Measurements from ENCODE around the gene UXS1.
A peak's percentile ranks its signal among the peaks of the same experiment; 100 is the strongest.
"Not testable (repeated sequence)": the region's sequence is repeated elsewhere in the genome, so short reads cannot be mapped to it uniquely, and the experiment has no call there.

Gene UXS1

GRCh38 chr2:106193977-106194778 lies at the start of gene UXS1:
TSS of gene UXS1 (minus strand) at chr2:106194301. CDS start at chr2:106194241, 60 bp downstream.
- peak; percentile 94 to 98 for DNase-seq (ENCODE audit: low read depth in 2 of 2, low spot score in 1 of 2)

DNA sequence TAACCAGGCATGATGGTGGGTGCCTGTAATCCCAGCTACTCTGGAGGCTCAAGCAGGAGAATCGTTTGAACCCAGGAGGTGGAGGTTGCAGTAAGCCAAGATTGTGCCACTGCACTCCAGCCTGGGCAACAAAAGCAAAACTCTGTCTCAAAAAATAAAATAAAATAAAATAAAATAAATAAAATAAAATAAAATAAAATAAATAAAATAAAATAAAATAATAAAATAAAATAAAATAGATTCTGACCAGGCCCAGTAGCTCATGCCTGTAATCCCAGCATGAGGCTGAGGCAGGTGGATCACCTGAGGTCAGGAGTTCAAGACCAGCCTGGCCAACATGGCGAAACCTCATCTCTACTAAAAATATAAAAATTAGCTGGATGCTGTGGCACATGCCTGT lies 45.4 kb upstream of the UXS1 start:
- DNase-seq (ENCODE audit: low read depth in 2 of 2, low spot score in 1 of 2) = not testable (repeated sequence)

DNA sequence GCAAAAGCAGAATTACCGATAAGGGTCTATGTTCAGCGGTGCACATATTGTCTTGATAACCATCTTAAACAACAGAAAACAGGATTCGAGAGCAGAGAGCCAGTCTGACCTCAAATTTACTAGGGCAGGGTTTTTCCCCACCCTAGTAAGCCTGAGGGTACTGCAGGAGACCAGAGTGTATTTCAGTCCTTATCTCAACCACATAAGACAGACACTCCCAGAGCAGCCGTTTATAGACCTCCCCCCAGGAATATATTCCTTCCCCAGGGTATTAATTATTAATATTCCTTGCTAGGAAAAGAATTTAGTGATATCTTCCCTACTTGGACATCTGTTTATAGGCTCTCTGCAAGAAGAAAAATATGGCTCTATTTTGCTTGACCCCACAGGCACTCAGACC lies 41.3 kb upstream of the UXS1 start:
- DNase-seq (ENCODE audit: low read depth in 2 of 2, low spot score in 1 of 2) = not testable (repeated sequence)

GRCh38 chr2:106233350-106233706 lies 39.2 kb upstream of the UXS1 start:
- no peak for DNase-seq (ENCODE audit: low read depth in 2 of 2, low spot score in 1 of 2)

- DNase-seq (ENCODE audit: low read depth in 2 of 2, low spot score in 1 of 2) = no peak
Observed at GRCh38 chr2:106232638-106233349, 38.7 kb upstream of the UXS1 start.

DNA sequence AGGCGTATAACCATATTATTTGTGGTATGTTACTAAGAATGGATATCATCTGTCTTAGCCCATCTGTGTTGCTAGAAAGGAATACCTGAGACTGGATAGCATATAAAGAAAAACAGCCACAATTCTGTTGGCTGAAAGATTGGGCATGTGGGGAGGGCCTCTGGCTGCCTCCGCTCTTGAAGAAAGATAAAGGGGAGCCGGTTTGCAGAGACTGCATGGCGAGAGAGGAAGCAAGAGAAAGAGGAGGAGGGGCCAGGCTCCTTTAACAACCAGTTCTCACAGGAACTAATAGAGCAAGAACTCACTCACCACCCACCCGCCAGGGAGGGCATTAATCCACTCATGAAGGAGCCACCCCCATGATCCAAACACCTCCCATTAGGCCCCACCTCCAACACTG lies 29.2 kb upstream of the UXS1 start:
- DNase-seq (ENCODE audit: low read depth in 2 of 2, low spot score in 1 of 2) = no peak

DNA sequence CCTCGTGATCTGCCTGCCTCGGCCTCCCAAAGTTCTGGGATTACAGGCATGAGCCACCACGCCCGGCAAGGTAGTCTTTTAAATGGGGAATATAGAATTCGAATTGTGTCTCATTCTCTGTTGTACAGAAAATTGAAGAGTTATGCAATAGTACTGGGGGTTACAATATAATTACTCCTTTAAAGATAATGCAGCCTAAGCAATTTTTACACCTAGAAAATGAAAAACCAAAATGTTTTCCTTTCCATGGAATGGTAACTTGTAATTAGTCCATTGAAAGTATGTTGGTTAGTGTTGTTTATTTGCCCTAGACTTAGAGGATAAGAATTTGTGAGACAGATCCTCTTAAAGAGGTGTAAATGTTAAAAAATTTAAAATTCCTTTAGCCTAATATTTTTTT lies 28.0 kb upstream of the UXS1 start:
- DNase-seq (ENCODE audit: low read depth in 2 of 2, low spot score in 1 of 2) = not testable (repeated sequence)

DNA sequence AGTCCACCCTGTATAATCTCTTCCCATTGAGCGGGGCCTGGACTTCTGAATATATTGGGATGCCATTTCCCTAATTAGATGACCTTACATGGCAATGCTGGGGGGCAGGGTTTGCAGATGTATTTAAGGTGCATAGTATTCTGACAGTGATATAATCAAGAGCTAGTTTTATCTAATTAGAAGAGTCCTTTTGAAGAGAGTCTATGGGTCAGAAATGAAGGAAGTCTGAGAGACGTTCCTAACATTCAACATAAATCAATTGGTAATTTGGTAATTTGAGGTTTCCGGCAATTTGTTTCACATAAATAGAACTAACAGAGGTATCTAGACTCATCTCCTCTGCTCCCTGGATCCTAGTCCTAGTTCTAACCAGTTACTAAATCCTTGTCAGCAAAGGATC lies 25.7 kb upstream of the UXS1 start:
- DNase-seq (ENCODE audit: low read depth in 2 of 2, low spot score in 1 of 2) = no peak

- not testable (repeated sequence) for DNase-seq (ENCODE audit: low read depth in 2 of 2, low spot score in 1 of 2)
Observed at GRCh38 chr2:106219157-106219556, 25.1 kb upstream of the UXS1 start.

DNA sequence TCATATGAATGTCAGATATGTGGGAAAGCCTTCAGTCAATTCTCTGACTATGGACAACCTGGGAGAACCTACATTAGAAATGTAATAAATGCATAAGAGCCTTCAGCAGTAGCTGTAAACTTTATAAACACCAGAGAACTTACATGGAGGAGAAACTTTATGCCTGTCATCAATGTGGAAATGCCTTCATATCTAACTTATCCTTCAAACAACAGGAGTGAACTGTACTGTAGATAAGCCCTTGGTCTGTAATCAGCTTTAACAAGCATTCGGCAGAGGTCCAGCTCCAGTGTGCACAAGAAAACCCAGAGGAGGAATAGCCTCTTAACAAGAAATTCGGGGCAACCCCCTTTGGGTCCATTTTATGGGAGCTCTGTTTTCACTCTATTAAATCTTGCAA lies 14.8 kb upstream of the UXS1 start:
- no peak for DNase-seq (ENCODE audit: low read depth in 2 of 2, low spot score in 1 of 2)

GRCh38 chr2:106208399-106208798 lies 14.3 kb upstream of the UXS1 start:
- no peak for DNase-seq (ENCODE audit: low read depth in 2 of 2, low spot score in 1 of 2)

DNA sequence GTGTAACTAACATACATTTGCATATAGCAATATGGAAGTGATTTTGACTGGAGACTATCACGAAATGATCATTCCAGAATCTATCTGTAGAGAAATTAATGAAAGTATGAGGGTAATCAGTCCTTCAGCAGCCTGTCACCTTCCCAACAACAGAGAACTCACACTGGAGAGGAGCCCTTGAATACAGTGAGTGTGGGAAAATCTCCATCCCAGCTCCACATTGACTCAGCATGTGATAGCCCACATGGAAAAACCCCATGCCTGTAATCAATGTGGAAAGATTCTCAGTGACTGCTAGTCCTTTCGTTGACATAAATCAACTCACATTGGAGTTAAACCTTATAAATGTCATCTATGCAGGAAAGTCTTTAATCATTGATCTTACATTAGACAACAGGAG lies 13.1 kb upstream of the UXS1 start:
- no peak for DNase-seq (ENCODE audit: low read depth in 2 of 2, low spot score in 1 of 2)

DNA sequence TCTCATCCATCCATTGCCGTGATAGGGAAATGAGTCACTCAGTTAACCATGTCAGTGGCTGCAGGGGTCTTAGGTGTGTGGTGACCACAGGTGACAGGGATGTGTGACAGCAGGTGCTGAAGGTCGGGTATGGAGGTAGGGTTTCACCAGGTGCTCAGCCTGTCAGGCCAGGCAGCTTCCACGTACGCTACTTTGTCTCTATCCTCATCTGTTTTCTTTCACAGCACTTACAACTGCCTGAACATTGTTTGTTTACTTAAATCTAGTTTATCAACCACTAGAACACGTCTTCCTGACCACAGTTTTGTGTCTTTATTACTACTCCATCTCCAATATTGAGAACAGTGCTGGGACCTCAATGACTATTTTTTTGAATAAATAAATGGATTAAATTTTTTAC lies 11.4 kb upstream of the UXS1 start:
- no peak for DNase-seq (ENCODE audit: low read depth in 2 of 2, low spot score in 1 of 2)

DNA sequence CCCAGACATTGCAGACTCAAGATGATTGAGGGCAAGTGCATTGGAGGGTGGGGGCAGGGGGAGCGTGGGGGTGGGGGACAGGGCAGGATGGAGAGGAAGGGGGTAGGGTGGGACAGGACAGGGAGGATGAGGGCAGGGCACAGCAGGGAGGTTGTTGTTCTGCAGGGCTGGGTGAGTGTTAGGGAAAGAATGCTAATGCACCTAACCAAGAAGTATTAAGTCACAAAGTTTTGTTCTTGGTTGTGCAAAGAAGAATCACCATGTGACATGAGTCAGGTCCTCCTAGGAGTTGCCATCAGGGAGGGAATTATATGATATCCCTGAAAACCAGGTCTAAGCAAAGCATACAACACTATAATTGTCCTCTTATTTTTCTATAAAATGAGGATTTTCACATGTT lies 10.4 kb upstream of the UXS1 start:
- DNase-seq (ENCODE audit: low read depth in 2 of 2, low spot score in 1 of 2) = not testable (repeated sequence)

DNA sequence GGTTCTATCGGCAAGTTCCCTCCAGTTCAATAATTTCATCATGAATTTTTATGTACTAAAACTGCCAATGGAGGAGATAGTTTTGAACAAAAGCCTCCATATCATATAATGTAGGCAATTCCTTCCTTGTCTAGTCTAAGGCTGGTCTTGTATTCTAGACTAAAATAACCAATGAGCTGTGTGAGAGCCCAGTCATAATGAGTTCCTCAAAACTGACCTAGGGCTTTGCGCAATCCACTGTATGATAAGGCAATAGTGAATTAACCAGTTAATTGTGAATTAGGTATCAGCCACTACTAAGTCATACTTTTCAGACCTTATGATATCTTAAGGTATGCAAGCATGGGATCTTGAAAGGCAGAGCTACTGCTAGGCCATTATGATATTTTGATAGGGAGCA lies 7.6 kb upstream of the UXS1 start:
- DNase-seq (ENCODE audit: low read depth in 2 of 2, low spot score in 1 of 2) = no peak

DNA sequence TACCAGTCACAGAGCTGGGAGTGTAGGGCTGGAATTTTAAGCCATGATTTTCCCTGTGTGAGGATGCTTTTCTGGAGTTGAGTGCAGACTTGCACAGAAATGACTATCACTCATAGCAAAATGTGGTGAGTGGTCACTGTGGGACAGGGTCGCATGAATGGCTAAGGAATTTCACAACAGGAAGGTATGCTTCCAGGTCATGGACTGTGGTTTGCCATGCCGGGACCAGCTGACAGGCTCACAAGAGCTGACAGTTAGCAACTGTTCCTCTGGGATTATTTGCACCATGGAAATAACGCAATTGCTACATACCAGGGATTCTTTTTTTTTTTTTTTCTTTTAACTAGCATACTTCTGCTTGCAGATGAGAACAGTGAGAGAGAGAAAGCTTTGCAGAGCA lies 3.8 kb upstream of the UXS1 start:
- DNase-seq (ENCODE audit: low read depth in 2 of 2, low spot score in 1 of 2) = no peak

DNA sequence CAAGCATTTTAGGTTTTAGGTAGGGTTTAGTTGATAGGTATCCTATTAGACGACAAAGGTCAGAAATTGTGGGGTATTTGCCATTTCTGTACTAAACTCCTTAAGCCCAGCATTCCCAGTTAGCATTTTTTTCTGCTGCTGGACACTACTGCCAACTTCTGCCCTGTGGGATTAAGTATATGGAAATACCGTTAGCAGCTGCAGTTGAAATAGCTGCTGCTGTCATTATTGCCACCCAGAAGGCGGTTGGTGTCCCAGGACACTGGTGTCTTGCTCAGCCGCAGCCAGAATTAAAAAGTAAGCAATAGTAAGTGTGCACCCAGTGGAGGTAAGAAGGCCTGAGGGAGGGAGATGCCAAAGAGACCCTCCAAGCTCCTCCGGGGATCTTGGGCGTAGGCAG lies 1.9 kb upstream of the UXS1 start:
- DNase-seq (ENCODE audit: low read depth in 2 of 2, low spot score in 1 of 2) = no peak

DNA sequence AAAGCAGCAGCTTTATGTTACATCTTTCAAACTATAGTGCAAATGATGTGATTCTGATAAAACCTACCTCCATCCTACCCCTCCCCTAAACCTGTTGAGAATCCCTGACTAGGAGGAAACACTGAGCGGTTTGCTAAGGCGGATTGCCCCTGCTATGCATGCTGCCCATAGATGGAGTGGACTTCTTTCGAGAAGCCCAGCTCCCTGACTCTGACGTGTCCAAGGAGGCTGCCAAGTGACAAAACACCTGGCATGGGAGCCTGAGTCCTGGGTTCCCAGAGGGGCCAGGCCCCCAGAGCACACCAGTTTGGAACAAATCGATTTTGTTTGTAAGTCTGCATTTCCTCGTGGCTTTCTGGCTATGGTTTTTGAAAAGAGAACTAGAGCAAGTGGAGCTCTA lies 1.4 kb upstream of the UXS1 start:
- DNase-seq (ENCODE audit: low read depth in 2 of 2, low spot score in 1 of 2) = no peak

DNA sequence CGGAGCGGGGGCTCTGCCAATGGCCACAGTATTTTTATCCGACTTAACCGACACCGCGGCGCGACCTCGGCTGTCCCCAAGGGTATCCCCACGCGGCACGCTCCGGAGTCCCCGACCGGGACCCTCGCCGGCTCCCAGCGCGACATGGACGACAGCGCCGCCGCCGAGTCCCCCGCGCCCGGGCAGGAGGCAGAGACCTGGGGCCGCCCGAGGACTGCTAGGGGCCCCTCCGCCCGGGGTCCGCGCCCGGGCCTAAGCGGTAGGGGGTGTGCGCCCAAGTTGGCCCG lies 468 bp downstream of the UXS1 start:
- no peak for DNase-seq (ENCODE audit: low read depth in 2 of 2, low spot score in 1 of 2)

DNA sequence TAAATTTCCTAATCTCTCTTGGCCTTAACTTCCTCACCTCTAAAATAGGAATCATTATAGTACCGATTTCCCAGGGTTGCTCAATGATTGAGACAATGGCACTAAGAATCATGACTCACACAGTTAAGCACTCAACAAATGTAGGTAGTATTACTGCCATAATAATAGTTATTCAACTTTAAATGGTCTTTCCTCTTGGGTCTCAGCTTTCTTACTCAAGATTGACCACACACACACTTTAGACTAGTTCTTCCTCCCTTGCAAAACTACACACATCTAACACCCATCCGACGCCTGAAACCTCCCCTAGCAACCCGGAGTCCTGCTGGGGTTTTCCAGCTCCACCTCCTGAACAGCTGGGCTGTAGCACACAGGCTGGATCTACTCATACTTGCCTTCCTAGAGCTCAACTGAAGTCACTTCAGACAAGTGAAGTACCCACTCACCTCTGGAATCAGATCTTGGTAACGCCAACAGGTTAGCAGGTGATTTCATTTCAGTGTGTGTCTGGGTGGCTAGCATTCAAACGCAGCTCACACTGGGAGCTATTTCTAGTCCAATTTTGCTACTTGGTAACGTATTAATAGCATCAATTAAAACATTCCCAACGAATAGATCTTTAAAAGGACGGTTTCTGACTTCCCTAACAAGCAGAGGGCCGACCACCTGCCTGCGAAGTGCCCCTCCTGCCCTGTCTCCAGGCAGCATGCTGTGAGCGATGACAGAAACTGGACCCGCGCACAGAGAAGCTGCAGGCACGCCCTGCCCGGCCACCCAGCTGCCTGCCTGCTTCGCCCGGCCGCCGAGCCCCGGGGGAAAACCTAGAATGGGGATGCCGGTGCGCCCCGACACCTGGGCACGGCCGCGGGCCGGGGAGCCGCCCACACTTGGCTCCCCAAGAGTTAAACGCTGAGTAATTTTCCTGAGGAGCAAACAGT lies 1.1 kb downstream of the UXS1 start:
- peak; percentile 12 to 24 for DNase-seq (ENCODE audit: low read depth in 2 of 2, low spot score in 1 of 2)

- no peak for DNase-seq (ENCODE audit: low read depth in 2 of 2, low spot score in 1 of 2)
Observed at GRCh38 chr2:106191511-106192016, 2.5 kb downstream of the UXS1 start.
